ENCODE results near the gene OR8G1.

- TF ChIP-seq, protein P1, sequence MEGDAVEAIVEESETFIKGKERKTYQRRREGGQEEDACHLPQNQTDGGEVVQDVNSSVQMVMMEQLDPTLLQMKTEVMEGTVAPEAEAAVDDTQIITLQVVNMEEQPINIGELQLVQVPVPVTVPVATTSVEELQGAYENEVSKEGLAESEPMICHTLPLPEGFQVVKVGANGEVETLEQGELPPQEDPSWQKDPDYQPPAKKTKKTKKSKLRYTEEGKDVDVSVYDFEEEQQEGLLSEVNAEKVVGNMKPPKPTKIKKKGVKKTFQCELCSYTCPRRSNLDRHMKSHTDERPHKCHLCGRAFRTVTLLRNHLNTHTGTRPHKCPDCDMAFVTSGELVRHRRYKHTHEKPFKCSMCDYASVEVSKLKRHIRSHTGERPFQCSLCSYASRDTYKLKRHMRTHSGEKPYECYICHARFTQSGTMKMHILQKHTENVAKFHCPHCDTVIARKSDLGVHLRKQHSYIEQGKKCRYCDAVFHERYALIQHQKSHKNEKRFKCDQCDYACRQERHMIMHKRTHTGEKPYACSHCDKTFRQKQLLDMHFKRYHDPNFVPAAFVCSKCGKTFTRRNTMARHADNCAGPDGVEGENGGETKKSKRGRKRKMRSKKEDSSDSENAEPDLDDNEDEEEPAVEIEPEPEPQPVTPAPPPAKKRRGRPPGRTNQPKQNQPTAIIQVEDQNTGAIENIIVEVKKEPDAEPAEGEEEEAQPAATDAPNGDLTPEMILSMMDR (IDR thresholded peaks at IDR 0.05): no peak
- no peak for TF ChIP-seq ZFX (IDR thresholded peaks at IDR 0.05; ENCODE audit: borderline replicate concordance)
Observed at GRCh38 chr11:124233376-124233775, 7.5 kb upstream of the OR8G1 start.

All from 22Rv1 (cell line).